IPS-18c (cell line): ENCODE measurements around the gene COL4A3.

Source experiments
- H3K4me3 ChIP-seq: 2 replicates; pipeline ENCODE4 v1.7.0; 2013; ENCODE audit warnings: low read depth, mild to moderate bottlenecking, low read length, moderate library complexity; ENCODE audit not compliant: insufficient read depth
- H3K9me3 ChIP-seq: one replicate; pipeline ENCODE4 v1.6.1; 2013; ENCODE audit warnings: mild to moderate bottlenecking, low read length, moderate library complexity; ENCODE audit not compliant: control insufficient read depth, insufficient read depth

The COL4A3 gene

GRCh38 chr2:227238238-227239237 is 74.1 kb downstream of the COL4A3 start:
- Histone ChIP-seq H3K4me3 (no peak overlapping the region), H3K9me3 (no peaks in the 10 kb centered on the region)

DNA sequence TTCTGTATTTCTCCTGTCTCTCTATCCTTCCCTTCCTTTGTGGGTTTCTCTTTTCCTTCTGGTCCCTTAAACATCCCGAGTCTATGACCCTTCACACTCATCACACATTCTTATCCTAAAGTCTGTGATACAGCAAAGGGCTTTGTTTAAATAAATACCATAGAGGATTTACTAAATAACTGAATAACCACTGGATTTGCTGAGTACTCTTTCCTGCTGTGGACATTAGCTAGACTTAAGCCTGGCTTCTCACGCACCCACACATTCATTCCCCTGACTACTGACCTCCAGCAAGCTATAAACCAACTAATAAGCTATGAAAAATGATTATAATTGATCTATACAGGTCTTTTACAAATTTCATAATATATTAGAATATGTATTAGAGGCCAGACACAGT is 76.6 kb downstream of the COL4A3 start:
- Histone ChIP-seq H3K4me3 (no peak overlapping the region), H3K9me3 (no peaks in the 10 kb centered on the region)

- H3K4me3 ChIP-seq: no peak overlapping the region
- no peaks in the 10 kb centered on the region for H3K9me3 ChIP-seq
Observed at GRCh38 chr2:227248876-227249275, 84.5 kb downstream of the COL4A3 start.

DNA sequence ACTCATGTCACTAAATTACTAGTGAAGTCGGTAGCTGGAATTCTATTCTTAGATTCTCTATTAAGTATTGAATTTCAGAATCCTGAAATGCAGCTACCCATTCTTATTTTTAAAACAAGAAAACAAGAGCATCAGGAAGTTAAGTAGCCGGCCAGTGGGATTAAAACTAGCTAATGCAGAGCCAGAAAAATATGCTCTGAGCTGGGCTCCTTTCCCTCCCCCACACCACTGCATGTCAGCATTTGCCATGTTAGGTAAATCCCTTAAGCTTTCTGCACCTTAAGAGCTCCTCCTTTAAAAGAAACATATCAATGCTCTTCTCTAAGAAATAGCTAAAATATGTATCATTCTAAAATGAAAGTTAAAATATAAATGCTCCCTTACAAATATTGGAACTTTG is 88.4 kb downstream of the COL4A3 start:
- Histone ChIP-seq H3K9me3 (no peaks in the 10 kb centered on the region), H3K4me3 (no peak overlapping the region)

DNA sequence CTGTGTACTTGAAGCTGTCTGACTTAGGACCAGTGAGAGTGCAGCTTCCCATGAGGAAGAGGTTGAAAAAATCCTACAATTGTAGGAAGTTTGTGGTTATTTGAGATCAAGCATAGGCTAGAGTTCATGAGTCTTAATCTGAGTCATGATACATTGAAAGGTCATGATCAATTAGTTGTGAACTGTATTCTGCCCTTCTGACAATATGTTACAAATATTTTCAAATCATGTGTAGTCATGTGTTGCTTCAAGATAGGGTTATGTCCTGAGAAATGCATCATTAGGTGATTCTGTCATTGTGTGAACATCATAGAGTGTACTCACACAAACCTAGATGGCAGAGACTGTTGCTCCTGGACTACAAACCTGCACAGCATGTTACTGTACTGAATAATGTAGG is 92.2 kb downstream of the COL4A3 start:
- Histone ChIP-seq H3K4me3 (no peak overlapping the region), H3K9me3 (no peaks in the 10 kb centered on the region)

DNA sequence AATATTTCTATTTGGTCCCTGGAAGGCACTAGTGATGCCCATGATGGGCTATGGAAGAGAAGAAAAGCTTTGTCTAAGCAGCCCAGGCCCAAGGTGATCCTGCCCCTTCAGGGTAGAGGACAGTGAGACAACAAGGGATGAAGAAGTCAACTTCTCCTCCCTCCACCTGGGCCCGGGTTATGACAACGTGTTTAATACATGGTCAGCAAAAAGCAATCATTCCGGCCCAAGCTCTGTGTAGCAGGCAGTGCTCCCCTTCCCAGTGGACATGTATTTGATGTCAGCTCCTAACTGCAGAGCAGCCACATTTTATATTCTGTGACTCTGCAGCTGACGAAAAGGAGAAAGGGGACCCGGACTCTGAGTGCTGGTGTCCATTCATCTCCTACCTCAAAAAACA is 93.4 kb downstream of the COL4A3 start:
- Histone ChIP-seq H3K4me3 (no peak overlapping the region), H3K9me3 (no peaks in the 10 kb centered on the region)

- H3K4me3 ChIP-seq: no peak overlapping the region
- H3K9me3 ChIP-seq: no peaks in the 10 kb centered on the region
Observed at GRCh38 chr2:227260041-227260440, 95.6 kb downstream of the COL4A3 start.

DNA sequence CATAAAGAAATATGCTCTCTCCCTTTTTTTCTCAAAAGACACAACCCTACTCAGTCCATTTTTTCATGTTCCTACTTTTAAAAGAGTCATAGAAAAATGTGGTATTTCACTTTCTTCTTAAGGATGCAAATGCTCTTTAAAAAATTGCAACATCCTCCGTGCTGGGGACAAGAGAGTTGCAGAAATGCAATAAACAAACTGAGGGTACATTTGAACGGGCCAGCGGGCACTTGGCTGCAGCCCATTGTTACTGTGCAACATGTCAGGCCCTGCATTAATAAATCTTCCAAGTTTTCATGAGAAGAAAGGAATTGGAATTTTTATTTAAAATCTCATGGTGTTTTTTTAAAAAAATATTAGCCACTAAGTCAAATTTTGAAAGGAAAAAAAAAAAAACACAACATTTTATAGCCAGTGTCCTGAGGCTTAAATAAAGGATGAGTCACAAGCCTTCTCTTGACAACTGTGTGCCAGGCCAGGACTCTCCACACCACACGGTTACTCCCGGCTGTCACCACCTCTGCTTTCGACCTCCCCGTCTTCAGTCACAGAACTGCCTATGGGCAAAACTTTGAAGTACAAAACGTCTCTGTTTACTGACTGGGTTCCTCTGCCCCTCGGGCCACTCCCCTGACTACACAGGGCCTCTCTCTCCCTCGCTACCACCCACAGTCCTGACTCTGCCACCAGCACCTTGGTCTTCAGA is 103.1 kb downstream of the COL4A3 start:
- Histone ChIP-seq H3K9me3 (no peaks in the 10 kb centered on the region), H3K4me3 (no peak overlapping the region)

- no peak overlapping the region for H3K4me3 ChIP-seq
- H3K9me3 ChIP-seq: no peaks in the 10 kb centered on the region
Observed at GRCh38 chr2:227280895-227281294, 116.5 kb downstream of the COL4A3 start.

GRCh38 chr2:227285741-227286236 is 121.4 kb downstream of the COL4A3 start:
- no peak overlapping the region for H3K4me3 ChIP-seq
- no peaks in the 10 kb centered on the region for H3K9me3 ChIP-seq

DNA sequence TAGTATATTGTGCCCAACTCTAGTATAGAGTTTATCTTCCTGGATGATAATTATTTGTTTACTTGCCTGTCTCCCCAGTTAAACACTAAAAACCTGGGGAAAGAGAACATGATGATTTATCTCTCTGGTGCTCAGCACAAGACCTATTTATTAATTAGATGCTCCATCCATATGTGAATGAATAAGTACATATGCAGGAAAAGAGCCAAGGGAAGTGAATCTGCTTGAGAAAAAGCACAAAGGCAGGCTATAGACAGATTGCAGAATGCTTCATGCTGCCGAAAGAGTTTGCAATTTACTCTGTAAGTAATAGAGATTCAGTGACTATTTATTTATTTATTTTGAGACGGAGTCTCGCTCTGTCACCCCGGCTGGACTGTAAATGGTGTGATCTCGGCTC is 123.3 kb downstream of the COL4A3 start:
- H3K4me3 ChIP-seq: no peak overlapping the region
- H3K9me3 ChIP-seq: no peaks in the 10 kb centered on the region

DNA sequence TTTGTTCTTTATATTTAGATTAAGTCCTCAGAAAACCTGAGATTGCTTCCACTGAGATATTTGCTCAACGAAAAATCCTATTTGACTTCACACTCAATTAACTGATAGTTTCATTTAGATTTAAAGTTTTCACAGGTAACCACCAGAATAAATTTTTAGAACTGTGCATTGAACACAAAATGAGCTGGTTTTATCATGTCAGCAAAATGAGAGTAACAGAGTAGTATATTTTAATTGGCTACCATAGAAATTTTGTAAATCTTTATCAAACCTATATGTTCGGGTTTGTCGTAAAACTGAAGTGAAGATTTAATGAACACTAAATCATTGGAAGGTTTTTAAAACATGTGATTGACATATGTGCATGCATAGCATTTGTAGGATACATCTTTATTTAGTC is 127.9 kb downstream of the COL4A3 start:
- H3K4me3 ChIP-seq: no peak overlapping the region
- no peaks in the 10 kb centered on the region for H3K9me3 ChIP-seq

GRCh38 chr2:227293531-227293930 is 129.1 kb downstream of the COL4A3 start:
- no peak overlapping the region for H3K4me3 ChIP-seq
- H3K9me3 ChIP-seq: peaks cover 2% of the 10 kb centered on the region

- Histone ChIP-seq H3K9me3 (peaks cover 2% of the 10 kb centered on the region), H3K4me3 (no peak overlapping the region)
Observed at GRCh38 chr2:227295806-227296205, 131.4 kb downstream of the COL4A3 start.

DNA sequence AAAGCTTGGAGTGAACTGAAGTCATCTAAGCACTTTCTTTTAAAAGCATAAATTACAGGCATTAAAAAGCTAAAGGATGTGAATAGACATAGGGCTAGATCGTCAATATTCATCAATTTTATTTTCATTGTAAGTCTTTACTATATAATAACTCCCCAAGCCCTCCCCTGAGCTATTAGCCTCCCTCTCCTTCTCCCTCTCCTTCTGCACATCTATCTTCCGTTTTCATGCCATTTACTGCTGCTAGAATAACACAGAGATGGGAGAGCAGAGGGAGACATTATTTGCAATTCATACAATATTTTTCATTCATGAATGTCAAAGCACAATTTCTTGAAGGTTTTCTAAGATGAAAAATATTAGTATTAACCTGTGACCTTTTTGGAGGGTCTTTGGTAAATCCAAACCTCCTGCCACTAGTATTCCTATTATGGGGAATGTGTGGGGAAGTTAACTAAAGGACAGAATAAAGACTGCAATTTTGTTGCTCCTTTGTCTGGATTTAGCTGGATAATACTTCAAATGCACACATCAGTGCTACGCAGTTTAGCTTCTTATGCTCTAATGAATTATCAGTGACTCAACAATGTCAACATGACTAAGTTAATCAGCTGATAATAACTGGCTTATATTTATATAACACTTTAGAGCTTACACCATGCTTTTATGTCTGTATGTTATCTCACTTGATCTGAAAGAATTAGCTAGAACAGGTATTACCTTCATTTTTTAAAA is 132.4 kb downstream of the COL4A3 start:
- H3K9me3 ChIP-seq: peaks cover 2% of the 10 kb centered on the region

GRCh38 chr2:227301523-227301922 is 137.1 kb downstream of the COL4A3 start:
- H3K4me3 ChIP-seq: no peak overlapping the region
- H3K9me3 ChIP-seq: peaks cover 2% of the 10 kb centered on the region

More for the DNA sequence above, 132.4 kb downstream of the COL4A3 start:
- H3K4me3 ChIP-seq: no peak overlapping the region

DNA sequence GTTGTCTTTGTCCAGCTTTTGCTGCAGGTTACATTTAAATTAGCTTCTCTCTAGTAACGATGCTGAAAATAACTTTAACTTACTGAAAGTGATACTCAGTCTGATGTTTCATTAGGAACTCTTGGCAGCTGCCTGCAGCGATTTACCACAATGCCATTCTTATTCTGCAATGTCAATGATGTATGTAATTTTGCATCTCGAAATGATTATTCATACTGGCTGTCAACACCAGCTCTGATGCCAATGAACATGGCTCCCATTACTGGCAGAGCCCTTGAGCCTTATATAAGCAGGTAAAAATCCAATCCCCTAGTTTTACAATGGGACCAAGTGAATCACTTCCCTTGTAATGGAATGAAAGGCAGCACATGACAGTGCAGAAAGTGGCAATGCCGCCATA is 144.4 kb downstream of the COL4A3 start:
- Histone ChIP-seq H3K9me3 (no peaks in the 10 kb centered on the region), H3K4me3 (no peak overlapping the region)
